Stimulated activated CD4-positive, alpha-beta T cell treated with anti-CD3 and anti-CD28 coated beads, Interleukin-4, amount 100 ng/mL, for 24 hours (primary cell): ENCODE results near the gene DNAJC28.
"Not testable (repeated sequence)": the region's sequence is repeated elsewhere in the genome, so short reads cannot be mapped to it uniquely, and the experiment has no call there.

Experiments used
- DNase-seq: peaks from one replicate; pipeline ENCODE4 v3.0.0-alpha.2; 2020

DNAJC28 gene

GRCh38 chr21:33480481-33481103 lies 10.9 kb downstream of the DNAJC28 start:
- no peak for DNase-seq

DNA sequence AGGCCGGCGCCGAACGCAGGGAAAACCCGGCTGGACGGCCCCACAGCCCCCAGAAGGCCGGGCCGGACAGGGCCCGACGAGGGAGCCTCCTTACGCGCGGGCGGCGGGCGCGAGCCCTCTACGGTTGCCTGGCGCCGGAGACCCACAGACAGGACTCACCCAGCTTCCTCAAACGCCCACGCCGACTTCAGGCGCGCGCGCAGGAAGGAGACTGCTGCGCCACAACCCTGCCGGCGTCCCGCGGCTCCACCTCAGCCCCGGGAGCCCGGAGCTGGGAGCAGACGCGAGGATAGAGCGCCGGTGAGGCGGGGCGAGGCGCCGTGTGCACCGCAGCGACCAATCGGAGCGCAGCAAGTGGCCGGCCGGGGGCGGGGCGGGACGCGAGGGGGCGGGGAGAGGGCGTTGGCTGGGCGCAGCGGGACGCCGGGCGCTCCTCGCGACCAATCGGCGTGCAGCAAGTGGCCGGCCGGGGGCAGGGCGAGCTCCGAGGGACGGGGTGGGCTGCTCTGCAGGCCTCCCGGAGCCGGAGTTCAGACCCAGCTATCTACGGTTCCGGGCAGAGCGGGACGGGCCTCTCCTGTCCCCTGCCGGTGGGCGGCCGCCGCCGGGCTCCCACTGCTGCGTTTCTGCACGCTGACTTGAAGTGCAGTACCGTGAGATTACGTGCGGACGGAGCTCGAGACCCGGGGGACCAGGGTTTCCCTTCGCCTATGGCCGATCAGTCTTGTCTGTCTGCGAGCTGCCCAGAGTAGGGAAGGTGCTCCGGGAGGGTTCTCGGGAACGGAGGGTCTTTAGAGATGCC lies 11.6 kb downstream of the DNAJC28 start, which contains the start of gene TMEM50B:
Gene TMEM50B, minus strand, starts transcription at position 296 of the 802 bp plus-strand sequence. CDS start 11,089 bp downstream, outside the sequence.
- peak; percentile 95 for DNase-seq

DNA sequence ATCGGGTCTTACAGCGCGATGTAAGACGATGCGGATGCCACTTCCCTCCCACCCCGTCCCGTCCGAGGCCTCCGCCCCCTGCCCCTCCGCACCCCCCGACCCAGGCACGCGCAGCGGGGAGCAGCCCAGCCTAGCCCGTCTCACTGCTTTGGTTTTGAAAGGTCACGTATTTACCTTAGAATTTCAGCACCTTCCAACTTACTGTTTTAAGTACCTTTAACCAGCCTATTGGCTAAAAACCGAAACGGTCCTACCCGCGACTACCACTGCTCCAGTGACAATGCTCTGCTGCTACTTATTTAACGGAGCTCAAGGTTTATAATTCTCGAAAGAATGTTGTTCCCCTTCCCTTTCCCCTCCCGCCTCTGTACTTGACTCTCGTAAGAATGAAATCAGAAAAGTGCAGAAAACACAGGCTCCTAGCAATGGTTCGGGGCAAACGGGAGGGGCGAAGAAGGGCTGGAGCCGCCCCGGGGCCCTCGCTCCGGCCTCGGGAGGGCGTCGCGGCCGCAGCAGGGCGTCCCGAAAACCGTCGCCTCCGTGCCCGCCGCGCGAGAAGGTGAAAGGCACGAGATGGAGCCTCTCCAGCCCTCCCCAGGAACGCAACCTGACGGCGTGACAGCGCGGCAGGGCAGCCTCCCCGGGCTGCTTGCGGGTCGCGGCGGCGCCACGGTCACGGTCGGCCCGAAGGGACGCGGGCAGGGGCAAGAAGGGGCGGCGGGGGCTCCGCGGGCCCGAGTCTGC lies 12.4 kb downstream of the DNAJC28 start:
- DNase-seq = peak; percentile 41

- DNase-seq = no peak
These were observed 13.3 kb downstream of the DNAJC28 start for GRCh38 chr21:33478182-33478581.

DNA sequence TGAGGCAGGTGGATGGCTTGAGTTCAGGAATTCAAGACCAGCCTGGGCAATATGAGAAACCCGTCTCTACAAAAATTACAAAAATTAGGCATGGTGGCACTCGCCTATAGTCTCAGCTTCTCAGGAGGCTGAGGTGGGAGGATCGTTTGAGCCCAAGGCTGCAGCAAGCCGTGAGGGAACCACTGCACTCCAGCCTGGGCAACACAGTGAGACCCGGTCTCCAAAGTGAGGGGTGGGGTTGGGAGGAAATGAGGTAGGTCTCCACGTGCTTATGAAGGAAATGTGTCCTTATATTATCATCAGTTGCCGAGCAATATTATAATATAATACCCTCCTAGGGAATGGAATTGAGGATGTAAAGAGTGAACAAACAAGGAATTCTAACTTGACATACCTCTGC lies 14.4 kb downstream of the DNAJC28 start:
- no peak for DNase-seq

DNA sequence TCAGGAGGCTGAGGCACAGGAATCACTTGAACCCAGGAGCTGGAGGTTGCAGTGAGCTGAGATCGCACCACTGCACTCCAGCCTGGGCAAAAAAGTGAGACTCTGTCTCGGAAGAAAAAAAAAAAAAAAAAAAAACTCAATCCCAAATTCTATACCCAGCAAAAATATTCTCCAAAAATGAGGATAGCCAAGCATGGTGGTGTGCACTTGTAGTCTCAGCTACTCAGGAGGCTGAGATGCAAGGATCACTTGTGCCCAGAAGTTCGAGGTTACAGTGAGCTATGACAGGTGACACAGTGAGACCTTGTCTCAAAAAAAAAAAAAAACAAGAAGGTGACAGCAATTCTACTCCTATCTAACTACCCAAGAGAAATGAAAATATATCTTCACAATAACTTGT lies 18.2 kb downstream of the DNAJC28 start:
- DNase-seq = no peak

DNA sequence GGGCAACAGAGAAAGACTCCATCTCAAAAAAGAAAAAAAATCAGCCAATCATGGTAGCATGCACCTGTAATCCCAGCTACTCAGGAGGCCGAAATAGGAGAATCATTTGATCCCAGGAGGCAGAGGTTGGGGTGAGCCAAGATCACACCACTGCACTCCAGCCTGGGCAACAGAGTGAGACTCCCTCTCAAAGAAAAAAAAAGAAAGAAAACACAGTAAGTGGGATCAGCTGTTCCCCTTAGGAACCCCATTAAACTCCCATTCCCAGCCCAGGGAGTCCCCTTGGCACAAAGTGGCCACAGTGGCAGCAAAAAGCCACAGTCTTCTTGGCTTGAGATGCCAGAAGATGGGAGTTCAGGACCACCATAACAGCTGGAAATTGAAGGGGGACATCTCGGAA lies 20.8 kb downstream of the DNAJC28 start:
- no peak for DNase-seq

GRCh38 chr21:33469183-33469582 lies 22.3 kb downstream of the DNAJC28 start:
- DNase-seq = not testable (repeated sequence)

DNA sequence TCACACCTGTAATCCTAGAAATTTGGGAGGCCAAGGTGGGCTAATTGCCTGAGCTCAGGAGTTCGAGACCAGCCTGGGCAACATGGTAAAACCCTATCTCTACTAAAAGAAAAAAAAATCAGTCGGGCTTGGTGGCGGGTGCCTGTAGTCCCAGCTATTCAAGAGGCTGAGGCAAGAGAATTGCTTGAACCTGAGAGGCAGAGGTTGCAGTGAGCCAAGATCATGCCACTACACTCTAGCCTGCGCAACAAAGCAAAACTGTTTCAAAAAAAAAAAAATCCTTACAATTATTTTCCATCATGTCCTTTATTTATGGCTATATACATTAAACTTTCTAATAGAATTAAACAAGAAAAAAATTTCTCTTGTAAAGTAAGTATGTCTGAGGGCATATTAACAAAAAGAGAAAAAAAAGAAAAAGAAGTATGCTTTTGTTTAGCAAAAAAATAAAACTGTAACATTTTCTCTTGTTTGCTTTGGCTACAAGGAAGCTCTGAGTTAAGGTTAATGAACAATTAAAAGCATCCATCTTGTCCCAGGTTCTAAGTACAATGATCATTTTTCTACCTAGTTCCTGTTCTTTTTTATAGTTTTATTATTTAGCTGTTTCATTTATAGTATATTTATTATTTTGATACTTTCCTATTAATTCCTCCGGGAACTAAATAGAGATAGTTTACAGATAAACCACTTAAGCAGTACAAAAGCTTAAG lies 29.8 kb downstream of the DNAJC28 start:
- no peak for DNase-seq

DNA sequence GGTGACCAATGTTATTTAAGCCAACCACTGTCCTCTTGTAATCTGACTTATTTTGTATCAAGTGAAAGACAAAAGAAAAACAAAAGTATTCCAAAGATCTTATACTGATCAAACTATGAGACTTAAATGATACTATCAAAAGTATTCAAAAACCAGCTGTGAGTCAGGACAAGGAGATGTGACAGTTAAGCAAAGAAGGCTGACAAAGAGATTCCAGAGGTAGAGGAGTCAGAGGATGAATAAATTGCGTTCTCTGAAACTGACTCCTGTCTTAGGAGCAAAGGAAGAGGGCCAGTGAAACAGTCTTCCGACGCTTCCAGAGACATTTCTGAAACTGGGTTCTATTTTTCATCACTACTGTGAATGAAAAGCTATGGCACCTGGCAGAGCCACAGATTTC lies 32.7 kb downstream of the DNAJC28 start:
- DNase-seq = no peak

GRCh38 chr21:33455686-33456446 lies 35.6 kb downstream of the DNAJC28 start:
- DNase-seq = no peak

- DNase-seq = no peak
These were observed 39.2 kb downstream of the DNAJC28 start for GRCh38 chr21:33452362-33452761.

DNA sequence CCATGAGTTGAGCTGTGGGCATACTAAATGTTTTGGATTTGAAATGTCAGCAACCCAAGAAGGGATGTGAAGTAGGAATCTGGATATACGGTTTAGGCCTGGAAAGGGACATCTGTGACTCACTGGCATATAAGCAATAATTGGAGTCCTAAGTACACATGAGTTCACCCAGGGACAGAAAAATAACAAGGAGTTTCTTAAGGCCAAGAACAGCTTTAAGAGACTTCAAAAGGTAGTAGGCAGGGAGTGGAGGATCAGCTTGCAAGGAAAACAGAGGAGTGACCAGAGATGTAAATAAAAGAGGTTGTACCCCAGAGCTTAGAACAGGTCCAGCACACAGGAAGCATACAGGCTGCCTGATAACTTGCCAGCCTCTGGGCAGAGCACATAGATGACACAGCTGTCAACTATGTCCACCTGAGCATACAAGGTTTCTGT lies 39.9 kb downstream of the DNAJC28 start:
- no peak for DNase-seq

- no peak for DNase-seq
These were observed 41.9 kb downstream of the DNAJC28 start for GRCh38 chr21:33449616-33450015.

- DNase-seq = not testable (repeated sequence)
These were observed 44.9 kb downstream of the DNAJC28 start for GRCh38 chr21:33446620-33447019.

DNA sequence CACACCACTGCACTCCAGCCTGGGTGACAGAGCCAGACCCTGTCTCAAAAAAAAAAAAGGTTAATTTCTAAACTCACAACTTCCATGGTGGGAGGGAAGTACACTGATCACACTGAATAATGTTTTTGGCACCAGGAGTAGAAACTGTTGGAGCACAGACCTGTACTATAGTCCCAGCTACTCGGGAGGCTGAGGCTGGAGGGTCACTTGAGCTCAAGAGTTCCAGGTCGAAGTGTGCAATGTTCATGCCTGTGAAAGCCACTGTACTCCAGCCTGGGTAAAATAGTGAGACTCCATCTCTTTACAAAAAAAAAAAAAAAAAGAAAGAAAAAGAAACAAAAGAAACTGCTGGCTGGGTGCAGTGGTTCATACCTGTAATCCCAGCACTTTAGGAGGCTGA lies 47.0 kb downstream of the DNAJC28 start:
- DNase-seq = no peak

DNA sequence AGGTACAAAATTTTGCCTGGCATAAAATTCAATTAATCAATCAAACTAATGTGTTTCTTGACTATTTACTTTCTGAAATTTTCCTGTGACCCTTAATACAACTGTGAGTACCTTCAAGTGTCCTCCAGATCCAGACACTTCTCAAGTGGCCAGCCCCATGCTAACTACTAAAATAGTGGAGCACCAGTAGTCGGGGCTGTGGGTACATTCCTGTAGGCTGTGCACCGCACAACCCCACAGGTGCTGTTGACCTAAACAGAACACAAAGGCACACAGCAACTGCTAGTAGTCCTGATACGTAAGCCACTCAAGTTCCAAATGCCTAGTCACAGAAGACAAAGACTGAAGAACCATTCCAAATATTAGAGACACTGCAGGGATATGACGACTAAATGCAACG lies 48.3 kb downstream of the DNAJC28 start:
- DNase-seq = no peak

- DNase-seq = no peak
These were observed 49.7 kb downstream of the DNAJC28 start for GRCh38 chr21:33441489-33442477.
